A673 (cell line): ENCODE results near the gene FAHD2A.
"Not testable (repeated sequence)": the region's sequence is repeated elsewhere in the genome, so short reads cannot be mapped to it uniquely, and the experiment has no call there.

ENCODE experiments used
- CTCF ChIP-seq: fragments of 300-800, 200-600 bp; sonication (generic); conservative IDR thresholded peaks from 2 replicates; pipeline ENCODE4 v1.5.1; 2017; ENCODE audit warnings: low read depth, mild to moderate bottlenecking, antibody characterized with exemption, low read length, moderate library complexity, mixed read lengths
- EZH2 ChIP-seq: fragments of 200-600 bp; sonication (generic); IDR thresholded peaks from 2 replicates; pipeline ENCODE4 v1.6.1; 2017; ENCODE audit warnings: borderline replicate concordance, low read depth, mild to moderate bottlenecking, mixed read lengths, antibody characterized with exemption, low read length; ENCODE audit not compliant: poor library complexity, severe bottlenecking

GRCh38 chr2:95415561-95415960 lies 13.1 kb downstream of the FAHD2A start:
- not testable (repeated sequence) for TF ChIP-seq CTCF, EZH2
